GM20000 (cell line): Measurements from ENCODE around the gene MBD3.

Source experiments
- DNase-seq: peaks from one replicate; pipeline ENCODE4 v3.0.0; 2012; ENCODE audit warnings: low spot score
- TF ChIP-seq, protein P1 (sequence below): IDR thresholded peaks from 2 replicates; pipeline ENCODE4 v1.5.1; 2012; ENCODE audit warnings: mild to moderate bottlenecking, control low read depth; ENCODE audit errors: extremely low read depth, missing control alignments

MBD3 gene

DNA sequence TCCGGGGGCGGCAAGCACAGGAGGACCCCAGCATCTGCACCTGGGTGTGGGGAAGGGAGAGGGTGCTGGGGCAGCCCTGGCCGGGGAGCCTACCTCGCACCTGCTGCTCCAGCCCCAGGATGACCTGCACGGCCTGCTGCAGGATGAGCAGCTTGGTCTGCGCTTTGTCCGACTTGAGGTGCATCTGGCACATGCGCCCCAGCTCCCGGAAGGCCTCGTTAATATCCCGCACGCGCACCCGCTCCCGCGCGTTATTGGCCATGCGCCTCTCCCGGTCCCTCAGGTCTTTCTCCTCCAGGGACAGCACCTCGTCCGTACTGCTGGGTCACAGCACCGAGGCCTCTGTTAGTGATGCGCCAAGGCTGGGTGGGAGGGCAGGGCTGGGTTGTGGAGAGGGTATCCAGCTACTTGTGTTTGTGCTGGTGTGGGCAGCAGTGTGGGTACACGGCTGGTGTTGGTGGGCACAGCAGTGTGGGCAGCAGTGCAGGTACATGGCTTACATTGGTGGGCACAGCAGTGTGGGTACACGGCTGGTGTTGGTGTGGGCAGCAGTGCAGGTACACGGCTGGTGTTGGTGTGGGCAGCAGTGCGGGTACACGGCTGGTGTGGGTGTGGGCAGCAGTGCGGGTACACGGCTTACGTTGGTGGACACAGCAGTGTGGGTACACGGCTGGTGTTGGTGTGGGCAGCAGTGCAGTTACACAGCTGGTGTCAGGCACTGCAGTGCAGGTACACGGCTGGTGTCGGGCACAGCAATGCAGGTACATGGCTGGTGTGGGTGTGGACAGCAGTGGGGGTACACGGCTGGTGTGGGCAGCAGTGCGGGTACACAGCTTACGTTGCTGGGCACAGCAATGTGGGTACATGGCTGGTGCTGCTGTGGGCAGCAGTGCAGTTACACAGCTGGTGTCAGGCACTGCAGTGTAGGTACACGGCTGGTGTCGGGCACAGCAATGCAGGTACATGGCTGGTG lies 19.7 kb upstream of the MBD3 start:
- no peak for DNase-seq
- TF ChIP-seq, protein P1, sequence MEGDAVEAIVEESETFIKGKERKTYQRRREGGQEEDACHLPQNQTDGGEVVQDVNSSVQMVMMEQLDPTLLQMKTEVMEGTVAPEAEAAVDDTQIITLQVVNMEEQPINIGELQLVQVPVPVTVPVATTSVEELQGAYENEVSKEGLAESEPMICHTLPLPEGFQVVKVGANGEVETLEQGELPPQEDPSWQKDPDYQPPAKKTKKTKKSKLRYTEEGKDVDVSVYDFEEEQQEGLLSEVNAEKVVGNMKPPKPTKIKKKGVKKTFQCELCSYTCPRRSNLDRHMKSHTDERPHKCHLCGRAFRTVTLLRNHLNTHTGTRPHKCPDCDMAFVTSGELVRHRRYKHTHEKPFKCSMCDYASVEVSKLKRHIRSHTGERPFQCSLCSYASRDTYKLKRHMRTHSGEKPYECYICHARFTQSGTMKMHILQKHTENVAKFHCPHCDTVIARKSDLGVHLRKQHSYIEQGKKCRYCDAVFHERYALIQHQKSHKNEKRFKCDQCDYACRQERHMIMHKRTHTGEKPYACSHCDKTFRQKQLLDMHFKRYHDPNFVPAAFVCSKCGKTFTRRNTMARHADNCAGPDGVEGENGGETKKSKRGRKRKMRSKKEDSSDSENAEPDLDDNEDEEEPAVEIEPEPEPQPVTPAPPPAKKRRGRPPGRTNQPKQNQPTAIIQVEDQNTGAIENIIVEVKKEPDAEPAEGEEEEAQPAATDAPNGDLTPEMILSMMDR = no peak

DNA sequence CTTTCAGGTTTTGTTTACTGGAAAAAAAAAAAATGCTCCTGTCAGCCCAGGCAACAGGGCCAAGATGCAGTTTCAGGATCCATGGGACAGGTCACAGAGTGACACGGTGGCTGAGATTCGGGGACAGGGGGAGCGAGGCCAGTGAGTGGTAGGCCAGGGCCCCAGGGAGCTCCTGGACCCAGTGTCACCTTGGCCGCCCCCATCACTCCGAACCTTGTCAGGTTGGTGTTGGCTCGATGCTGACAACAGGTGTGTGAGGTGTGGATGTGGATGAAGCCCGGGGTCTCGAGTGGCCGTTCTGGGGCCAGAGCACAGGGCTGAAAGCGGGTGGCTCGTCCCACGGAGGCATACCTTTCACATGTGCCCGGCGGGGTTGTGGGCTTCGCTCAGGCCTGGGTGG lies 18.7 kb upstream of the MBD3 start:
- peak; percentile 18 for DNase-seq
- TF ChIP-seq, protein P1 = no peak

DNA sequence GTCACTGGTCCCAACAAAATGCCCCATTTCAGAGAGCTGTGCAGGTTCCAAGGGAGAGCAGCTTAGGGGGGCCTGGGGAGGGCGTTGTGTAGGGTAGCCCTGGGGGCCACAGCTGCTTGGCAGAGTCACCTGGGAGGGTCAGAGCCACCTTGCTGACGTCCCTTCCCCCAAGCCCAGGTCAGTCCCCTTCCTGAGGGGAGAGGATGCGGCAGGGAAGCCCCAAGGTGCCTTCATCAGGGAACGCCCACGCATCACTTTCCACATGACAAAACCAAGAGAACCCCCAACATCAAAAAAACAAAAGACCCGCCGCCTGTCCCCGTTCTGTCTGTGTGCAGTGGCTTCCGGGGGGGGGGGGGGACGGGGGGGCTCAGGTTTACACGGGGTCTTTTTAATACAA lies 17.9 kb upstream of the MBD3 start:
- TF ChIP-seq, protein P1 = no peak
- peak; percentile 13 for DNase-seq

DNA sequence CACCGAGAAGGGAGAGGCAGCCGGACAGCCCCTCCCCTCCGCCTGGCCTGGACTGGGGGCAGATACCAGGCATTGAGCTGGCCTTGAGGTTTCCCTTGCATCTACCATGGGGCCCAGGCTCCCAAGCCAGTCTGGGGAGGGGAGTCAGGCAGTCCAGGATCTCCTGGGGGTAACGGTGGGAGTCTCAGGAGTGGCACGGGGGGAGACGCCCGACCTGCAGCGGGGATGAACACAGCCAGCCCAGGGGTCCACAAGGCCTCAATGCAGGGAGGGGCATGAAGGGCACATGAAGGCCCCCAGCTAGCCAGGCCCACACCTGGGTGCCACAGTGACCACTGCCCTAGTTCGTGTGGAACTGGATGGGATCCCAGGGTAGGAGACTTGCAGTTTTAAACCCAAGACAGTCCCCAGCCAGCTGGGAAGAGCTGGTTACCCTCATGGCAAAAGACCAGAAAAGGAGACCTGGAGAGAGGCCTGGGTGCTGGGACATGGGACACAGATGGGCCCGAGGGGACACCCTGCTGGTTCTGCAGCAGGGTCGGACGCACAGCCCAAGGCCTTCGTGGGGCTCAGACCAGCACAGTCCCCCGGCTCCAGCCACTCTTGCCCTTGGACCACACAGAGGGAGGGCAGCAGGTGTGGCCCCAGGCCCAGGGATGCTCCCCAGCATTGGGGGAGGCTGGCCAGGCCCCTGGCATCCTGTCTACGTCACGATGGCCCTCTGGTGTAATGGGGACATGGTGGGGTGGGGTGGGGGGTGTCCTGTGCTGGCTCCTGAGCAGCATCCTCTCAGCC lies 17.2 kb upstream of the MBD3 start:
- TF ChIP-seq, protein P1 = no peak
- DNase-seq = peak; percentile 17

DNA sequence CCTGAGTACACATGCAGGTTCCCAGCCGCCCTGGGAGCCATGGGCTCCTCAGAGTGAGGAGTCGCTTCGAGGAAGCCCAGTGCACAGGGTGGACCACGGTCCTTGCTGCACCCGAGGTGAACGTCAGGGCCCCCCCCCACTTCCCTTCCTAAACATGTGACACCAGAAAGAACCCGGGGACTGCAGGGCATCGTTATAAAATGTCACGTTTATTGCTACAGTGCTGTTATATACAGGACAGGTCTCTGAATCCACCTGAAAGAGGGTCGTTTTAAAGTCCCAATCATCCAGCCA lies 16.4 kb upstream of the MBD3 start:
- TF ChIP-seq, protein P1 = no peak
- peak; percentile 23 for DNase-seq

DNA sequence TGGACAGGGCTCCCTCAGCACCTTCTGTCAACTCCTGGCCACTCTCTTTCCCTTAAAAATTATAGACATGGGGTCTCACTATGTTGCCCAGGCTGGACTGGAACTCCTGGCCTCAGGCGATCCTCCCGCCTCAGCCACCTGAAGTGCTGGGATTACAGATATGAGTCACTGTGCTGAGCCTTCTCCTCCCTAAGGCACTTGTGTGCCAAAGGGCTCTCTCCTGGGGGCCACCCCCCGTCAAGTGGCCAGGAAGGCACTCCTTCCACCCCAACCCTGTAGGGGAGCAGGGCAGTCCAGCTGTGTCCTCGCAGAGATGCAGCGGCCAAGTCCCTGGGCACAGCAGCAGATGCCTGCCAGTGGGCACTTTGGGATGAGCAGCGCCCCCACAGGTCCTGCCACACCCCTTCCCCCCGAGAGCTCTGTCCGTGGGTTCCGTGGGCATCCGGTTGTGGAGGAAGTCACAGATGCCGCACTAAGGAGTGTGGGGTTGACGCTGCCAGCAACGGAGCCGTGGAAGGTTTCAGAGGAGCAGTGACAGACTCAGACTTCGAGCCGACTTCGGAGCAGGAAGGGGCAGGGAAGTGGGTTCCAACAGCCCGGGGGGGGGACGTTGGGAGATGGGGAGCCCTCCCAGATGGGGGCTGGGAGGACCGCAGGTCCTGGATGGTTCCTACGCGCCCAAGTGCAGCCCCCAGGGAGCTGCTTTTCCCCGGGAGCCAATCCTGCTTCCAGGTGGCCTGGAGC lies 15.9 kb upstream of the MBD3 start:
- TF ChIP-seq, protein P1 = no peak
- DNase-seq = peak; percentile 21
